GM12864 (cell line): ENCODE data around the gene SERPINB12.
A peak's percentile ranks its signal among the peaks of the same experiment; 100 is the strongest.

Experiments
- DNase-seq: peaks from one replicate; pipeline ENCODE4 v3.0.0-alpha.2; 2011; ENCODE audit warnings: low read depth
- H3K4me3 ChIP-seq: 2 replicates; pipeline ENCODE4 v1.5.1; 2011; ENCODE audit warnings: mild to moderate bottlenecking, low read depth, low read length, control low read depth
- CTCF ChIP-seq: IDR thresholded peaks from 2 replicates; pipeline ENCODE4 v1.5.1; 2011; ENCODE audit warnings: low read depth, mild to moderate bottlenecking, moderate library complexity, low read length, control low read depth, inconsistent platforms; ENCODE audit errors: missing control alignments

SERPINB12 gene

GRCh38 chr18:63514326-63514725 is 27.8 kb upstream of the SERPINB12 start:
- H3K4me3 ChIP-seq = no peak overlapping the region
- no peak for TF ChIP-seq CTCF
- no peak for DNase-seq

DNA sequence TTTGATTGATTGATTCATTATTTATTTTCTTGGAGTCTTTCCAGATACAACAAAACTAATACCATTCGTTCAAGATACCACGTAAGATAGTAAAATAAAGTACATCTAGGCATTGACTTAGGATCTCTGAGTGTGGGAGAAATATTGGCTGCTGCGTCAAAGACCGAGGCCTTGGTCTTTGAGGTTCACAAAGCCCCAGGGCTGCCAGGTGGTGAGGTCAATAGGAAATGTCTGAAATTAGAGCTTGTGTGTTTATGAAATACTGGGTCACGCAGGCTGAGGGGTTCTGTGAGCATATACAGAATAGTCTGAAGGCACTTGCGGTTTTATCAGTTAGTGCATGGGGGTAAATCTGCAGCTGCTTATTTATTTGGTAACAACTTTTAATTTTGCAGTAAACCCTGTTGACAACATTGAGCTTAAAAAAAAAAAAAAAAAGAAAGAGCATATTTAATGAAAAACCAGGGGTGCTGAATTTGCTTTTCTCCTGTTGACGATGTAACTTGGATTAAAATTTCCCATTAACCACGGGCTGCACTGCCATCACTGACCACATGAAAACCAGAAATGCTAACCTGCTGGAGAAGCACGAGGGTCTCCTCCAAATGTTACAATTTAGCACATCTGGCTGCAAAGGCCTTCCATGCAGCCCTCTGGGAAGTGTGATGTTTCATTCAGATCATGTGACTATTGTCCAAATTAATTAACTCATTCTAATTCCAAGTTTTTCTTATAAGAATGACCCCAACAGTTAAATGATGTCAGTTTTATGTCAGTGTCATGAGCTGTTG is 27.1 kb upstream of the SERPINB12 start:
- no peak overlapping the region for H3K4me3 ChIP-seq
- no peak for DNase-seq
- TF ChIP-seq CTCF = peak; percentile 14

DNA sequence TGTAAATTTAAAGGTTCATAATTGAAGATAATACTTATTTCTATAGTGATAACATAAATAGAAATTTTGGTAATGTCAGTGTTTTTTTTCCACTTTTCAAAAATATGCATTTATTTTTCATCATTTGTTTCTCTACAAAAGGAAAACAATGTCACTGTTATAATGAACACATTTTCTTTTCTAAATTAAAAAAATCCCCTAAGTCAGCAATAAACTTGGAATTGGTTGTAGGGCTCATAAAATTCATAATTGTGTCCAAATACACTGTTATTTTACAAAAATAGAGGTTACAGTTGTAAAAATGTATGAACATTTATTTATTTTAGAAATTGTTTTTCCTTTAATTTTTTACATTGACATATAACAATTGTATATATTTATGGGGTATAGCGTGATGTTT is 26.4 kb upstream of the SERPINB12 start:
- TF ChIP-seq CTCF = no peak
- no peak for DNase-seq
- no peak overlapping the region for H3K4me3 ChIP-seq

DNA sequence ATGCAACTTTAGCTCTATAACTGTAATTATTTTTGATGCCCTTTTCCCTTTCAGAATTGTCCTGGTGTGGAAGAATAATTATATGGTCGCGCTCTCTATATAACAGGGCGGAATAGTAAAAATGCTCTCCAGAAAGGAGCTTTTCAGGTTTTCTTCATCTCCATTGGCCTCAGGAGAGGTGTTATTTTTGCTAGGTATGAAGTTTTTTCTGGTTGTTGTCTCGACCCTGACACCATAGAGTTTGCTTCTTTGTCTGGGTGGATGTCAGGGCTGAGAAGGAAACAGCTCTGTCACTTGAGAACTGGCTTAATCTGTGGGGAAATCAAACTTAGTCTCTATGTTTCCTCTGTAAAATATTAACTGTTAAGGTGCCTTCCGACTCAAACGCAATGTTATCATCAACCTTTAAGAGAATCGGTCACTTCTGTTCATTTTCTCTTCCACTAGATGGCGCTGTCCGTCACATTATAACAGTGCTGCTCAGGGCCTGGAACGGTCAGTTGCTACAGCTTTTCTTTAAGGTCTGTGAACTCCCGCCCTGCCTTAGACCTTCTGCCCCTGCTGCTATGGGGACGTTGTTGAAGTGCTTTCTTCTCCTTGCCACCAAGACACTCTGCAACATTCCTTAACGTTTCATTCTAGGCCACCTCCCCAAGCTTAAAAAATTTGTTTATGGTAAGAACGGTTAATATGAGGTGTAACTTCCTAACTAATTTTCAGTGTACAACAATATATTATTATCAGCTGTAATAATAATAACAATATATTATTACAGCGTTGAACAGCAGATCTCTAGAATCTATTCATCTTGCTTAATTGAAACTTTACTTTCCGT is 23.8 kb upstream of the SERPINB12 start:
- peak; percentile 64 for TF ChIP-seq CTCF
- no peak overlapping the region for H3K4me3 ChIP-seq
- DNase-seq = peak; percentile 42

DNA sequence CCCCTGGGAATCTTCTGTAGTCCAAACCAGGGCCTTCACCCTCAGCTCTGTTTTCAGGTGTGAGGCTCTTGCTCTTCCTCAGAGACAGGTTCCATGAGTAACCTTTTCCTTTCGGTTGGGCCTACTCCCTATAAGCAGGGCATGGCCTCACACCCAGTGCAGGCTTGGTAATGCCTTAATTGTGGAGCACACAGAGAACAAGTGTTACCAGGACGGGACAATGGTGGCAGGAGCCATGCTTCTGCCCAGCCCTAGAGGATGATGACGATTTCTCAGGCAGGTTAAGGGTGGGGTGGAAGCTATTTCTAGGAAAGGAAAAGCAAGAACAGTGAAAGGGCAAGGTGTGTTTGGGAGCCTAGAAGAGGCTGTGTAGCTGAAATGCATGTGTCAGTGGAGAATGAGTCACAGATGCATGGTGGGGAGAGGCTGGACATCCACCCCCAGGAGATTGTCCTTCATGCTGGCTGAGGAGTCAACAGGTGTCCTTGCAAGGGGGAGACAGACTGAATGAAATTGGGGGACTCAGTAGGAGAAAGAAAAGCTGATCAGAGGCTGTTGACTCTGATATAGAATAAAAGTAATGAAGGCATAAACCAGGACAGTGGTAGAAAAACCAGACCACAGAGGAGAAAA is 22.0 kb upstream of the SERPINB12 start:
- DNase-seq = no peak
- H3K4me3 ChIP-seq = no peak overlapping the region
- no peak for TF ChIP-seq CTCF

DNA sequence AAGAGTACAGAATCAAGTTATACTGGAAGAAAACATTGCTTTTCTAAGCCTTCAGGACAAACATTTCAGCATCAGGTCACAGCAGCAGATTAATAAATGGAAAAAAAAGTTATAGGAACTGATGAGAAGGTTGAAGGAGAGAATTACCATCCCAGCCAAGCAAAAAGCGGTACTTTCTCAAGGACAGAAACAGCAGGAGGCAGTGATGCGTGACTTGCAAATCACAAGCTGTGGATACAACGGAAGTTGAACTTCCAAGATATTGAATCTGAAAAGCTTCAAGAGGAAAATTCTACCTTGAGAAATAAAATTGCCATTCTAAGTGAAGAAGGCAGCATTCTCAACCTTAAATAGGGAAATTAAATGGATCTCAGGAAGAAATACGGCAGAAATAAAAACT is 18.5 kb upstream of the SERPINB12 start:
- DNase-seq = no peak
- TF ChIP-seq CTCF = no peak
- no peak overlapping the region for H3K4me3 ChIP-seq
